Head of caudate nucleus (tissue), 42 donors: ENCODE measurements around the gene CD151.
A peak's percentile ranks its signal among the peaks of the same experiment; 100 is the strongest.

Source experiments
- DNase-seq, 42 donors: peaks; one replicate each; pipeline versions ENCODE4 v3.0.0 to v3.0.0-alpha.2; 2020 to 2021; ENCODE audit warnings: mixed read lengths in 7 of 42
- intact Hi-C: fragments of 100-400 bp; cut with DNase I; formaldehyde crosslinking; loops from one replicate; pipeline ENCODE4 v1.15.0; 2022

The CD151 gene

GRCh38 chr11:836700-837099 lies 3.9 kb downstream of the CD151 start:
- intact Hi-C loops = no loop called here

GRCh38 chr11:837189-837989 lies 4.6 kb downstream of the CD151 start:
- intact Hi-C loops = no loop called here
- DNase-seq = no peak

More at GRCh38 chr11:836700-837099, 3.9 kb downstream of the CD151 start:
- no peak for DNase-seq

- DNase-seq = no peak
- intact Hi-C loops = no loop called here
These were observed 5.2 kb downstream of the CD151 start for GRCh38 chr11:837990-838307.

GRCh38 chr11:838441-839279 lies 5.9 kb downstream of the CD151 start:
- intact Hi-C loops = no loop called here
- DNase-seq = no peak

- intact Hi-C loops = no loop called here
- DNase-seq = no peak
These were observed 6.5 kb downstream of the CD151 start for GRCh38 chr11:839280-839623.

GRCh38 chr11:839875-840617 lies 7.3 kb downstream of the CD151 start:
- intact Hi-C loops = loop anchor here (10.0 kb wide), 1 partner anchor 85 kb away; the partner anchor contains the start of gene AP2A2
- no peak for DNase-seq

GRCh38 chr11:841981-842369 lies 9.2 kb downstream of the CD151 start:
- intact Hi-C loops = loop anchor here (10.0 kb wide), 1 partner anchor 83 kb away; the partner anchor contains the start of gene AP2A2
- no peak for DNase-seq

- intact Hi-C loops = loop anchor here (10.0 kb wide), 1 partner anchor 82 kb away; the partner anchor contains the start of gene AP2A2
- DNase-seq = peak; percentile 73 to 96 (median 91)
These were observed 9.7 kb downstream of the CD151 start, which contains the start of the genes POLR2L and TSPAN4 for GRCh38 chr11:842370-843002. Gene POLR2L (minus strand): TSS chr11:842529. CDS start chr11:842508, 21 bp downstream. Gene TSPAN4 (plus strand): TSS chr11:842852. CDS start chr11:850305, 7,453 bp downstream.

- DNase-seq = no peak
- intact Hi-C loops = loop anchor here (10.0 kb wide), 1 partner anchor 82 kb away; the partner anchor contains the start of gene AP2A2
These were observed 10.5 kb downstream of the CD151 start for GRCh38 chr11:843086-843734.

GRCh38 chr11:843818-844692 lies 11.3 kb downstream of the CD151 start:
- intact Hi-C loops = loop anchor here (10.0 kb wide), 1 partner anchor 81 kb away; the partner anchor contains the start of gene AP2A2
- peak in 9 of 42 donors; percentile 34 to 68 (median 56) for DNase-seq

GRCh38 chr11:844693-845644 lies 12.2 kb downstream of the CD151 start:
- intact Hi-C loops = loop anchor here (10.0 kb wide), 1 partner anchor 80 kb away; the partner anchor contains the start of gene AP2A2
- DNase-seq = peak in 8 of 42 donors; percentile 47 to 69 (median 57)

GRCh38 chr11:845872-846495 lies 13.2 kb downstream of the CD151 start:
- no peak for DNase-seq
- intact Hi-C loops = loop anchor here (10.0 kb wide), 1 partner anchor 79 kb away; the partner anchor contains the start of gene AP2A2

- intact Hi-C loops = loop anchor here (10.0 kb wide), 1 partner anchor 78 kb away; the partner anchor contains the start of gene AP2A2
- no peak for DNase-seq
These were observed 13.8 kb downstream of the CD151 start for GRCh38 chr11:846496-847098.

GRCh38 chr11:847876-848275 lies 15.1 kb downstream of the CD151 start:
- DNase-seq = no peak
- intact Hi-C loops = loop anchor here (10.0 kb wide), 1 partner anchor 77 kb away; the partner anchor contains the start of gene AP2A2
